GM18519 (cell line): ENCODE data around the gene FOSB.
"Not testable (repeated sequence)": the region's sequence is repeated elsewhere in the genome, so short reads cannot be mapped to it uniquely, and the experiment has no call there.

Experiments used
- ATAC-seq: cut with Tn5 transposase; IDR thresholded peaks from one replicate; pipeline ENCODE4 v1.9.1; 2021; ENCODE audit warnings: mild to moderate bottlenecking, moderate library complexity; ENCODE audit not compliant: unreplicated experiment, low FRiP score

Gene FOSB

GRCh38 chr19:45467456-45468158, at the start of gene FOSB:
Gene FOSB (plus strand): TSS chr19:45467996. CDS start chr19:45468587, 591 bp downstream.
- ATAC-seq: peak; percentile 31

DNA sequence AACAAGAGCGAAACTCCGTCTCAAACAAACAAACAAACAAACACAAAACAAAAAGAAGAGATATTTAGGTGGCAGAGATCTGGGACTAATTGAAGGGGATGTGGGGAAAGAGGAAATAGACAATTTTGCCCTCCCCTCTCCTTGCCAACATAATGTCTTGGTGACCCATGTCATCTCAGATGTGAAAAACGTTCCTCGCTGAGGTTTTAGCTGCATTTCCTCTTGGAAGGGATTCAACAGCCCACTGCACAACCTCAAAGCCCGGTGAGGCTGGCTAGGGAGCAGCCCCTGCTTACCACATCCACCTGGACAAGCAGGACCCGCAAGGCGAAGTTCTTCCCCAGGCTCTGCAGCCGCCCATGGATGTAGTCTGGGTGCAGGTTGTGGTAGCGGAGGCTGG, 49.0 kb upstream of the FOSB start:
- no peak for ATAC-seq

- no peak for ATAC-seq
Measured at GRCh38 chr19:45419396-45419795, 48.4 kb upstream of the FOSB start.

GRCh38 chr19:45419895-45420294, 47.9 kb upstream of the FOSB start:
- no peak for ATAC-seq

GRCh38 chr19:45420356-45420755, 47.4 kb upstream of the FOSB start:
- ATAC-seq: no peak

- ATAC-seq: no peak
Measured at GRCh38 chr19:45420871-45421270, 46.9 kb upstream of the FOSB start.

- ATAC-seq: no peak
Measured at GRCh38 chr19:45421947-45422498, 45.8 kb upstream of the FOSB start.

- no peak for ATAC-seq
Measured at GRCh38 chr19:45423033-45423588, 44.7 kb upstream of the FOSB start.

GRCh38 chr19:45423589-45424190, 44.1 kb upstream of the FOSB start, which contains the start of gene ERCC1:
Gene ERCC1 (minus strand): TSS chr19:45423917. CDS start chr19:45423374, 543 bp downstream.
- ATAC-seq: peak; percentile 34

GRCh38 chr19:45424191-45425058, 43.4 kb upstream of the FOSB start:
- no peak for ATAC-seq

DNA sequence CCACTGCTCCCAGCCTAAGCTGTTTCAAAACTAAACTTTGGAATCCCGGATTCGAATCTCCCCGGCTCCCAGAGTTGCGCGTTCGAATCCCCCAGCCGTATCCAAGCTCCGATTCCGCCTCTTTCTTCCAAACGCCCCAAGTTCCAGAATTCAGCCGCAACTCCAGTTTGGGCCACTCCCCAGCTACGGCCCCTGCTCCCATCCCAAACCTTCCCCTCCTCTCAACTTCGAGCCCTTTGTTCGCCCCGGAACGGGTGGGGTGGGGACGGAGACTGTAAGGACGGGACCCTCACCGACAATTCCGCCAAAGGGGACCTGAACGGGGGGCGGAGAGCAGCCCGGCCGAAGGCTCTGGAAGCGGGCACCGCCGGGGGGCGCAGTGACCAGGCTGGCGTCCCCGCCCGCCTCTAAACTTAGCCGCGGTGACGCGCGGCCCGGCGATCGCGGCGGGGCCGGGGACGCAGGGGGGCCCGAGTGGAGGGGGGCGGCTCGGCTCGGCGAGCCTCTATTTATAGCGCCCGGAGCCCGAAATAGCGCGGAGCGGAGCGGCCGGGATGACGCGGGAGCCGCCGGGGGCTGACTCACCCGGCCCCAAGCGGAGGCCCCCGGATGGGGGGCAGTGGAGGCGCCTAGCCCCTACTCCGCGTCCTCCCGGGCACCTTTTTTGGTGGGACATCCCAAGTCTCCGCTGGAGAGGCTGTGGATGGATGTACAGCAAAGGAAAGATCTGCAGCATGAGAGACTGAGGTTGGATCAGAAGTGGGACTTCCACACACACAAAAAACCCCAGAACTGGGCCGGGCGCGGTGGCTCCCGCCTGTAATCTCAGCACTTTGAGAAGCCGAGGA, 39.2 kb upstream of the FOSB start:
- no peak for ATAC-seq

GRCh38 chr19:45429896-45430295, 37.9 kb upstream of the FOSB start:
- not testable (repeated sequence) for ATAC-seq

DNA sequence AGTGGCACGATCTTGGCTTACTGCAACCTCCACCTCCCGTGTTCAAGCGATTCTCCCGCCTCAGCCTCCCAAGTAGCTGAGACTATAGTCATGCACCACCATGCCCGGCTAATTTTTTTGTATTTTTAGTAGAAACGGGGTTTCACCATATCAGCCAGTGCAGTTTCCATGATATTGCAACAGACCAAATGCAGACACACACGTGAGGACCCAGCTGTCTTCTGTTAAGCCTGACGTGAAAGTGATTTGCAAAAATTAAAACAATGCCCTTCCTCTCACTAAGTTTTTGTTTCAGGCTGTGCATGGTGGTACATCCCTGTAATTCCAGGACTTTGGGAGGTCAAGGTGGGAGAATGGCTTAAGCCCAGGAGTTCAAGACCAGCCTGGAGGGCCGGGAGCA, 36.8 kb upstream of the FOSB start:
- ATAC-seq: not testable (repeated sequence)

- ATAC-seq: not testable (repeated sequence)
Measured at GRCh38 chr19:45432543-45432942, 35.3 kb upstream of the FOSB start.

- ATAC-seq: no peak
Measured at GRCh38 chr19:45437328-45437727, 30.5 kb upstream of the FOSB start.

DNA sequence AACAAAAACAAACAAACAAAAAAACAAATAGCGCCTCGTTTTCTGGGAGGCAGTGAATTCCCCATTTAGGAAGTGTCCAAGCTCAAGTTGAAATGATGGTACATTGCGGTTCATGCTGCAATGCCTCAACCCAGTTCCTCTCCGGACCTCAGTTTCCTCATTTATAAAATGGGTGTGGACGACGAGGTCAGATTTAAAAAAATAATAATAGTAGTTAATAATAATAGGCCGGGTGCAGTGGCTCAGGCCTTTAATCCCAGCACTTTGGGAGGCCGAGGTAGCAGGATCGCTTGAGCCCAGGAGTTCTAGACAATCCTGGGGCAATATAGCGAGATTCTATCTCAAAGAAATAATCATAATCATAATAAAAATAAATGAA, 28.6 kb upstream of the FOSB start:
- ATAC-seq: no peak

- no peak for ATAC-seq
Measured at GRCh38 chr19:45439569-45440258, 28.1 kb upstream of the FOSB start.

GRCh38 chr19:45440259-45440638, 27.5 kb upstream of the FOSB start:
- ATAC-seq: no peak
